ENCODE data around the gene TTC3.
A peak's percentile ranks its signal among the peaks of the same experiment; 100 is the strongest.
"Not testable (repeated sequence)": the region's sequence is repeated elsewhere in the genome, so short reads cannot be mapped to it uniquely, and the experiment has no call there.

The TTC3 gene
- 237 to 305 reads per million in 2 donors for total RNA-seq

- DNase-seq = peak; percentile 95
Observed at GRCh38 chr21:37072988-37073416, at the start of gene TTC3, which contains the start of gene PIGP. Gene TTC3, plus strand, starts transcription at chr21:37073254. Its CDS starts 14,004 bp downstream, at chr21:37087258. Gene PIGP, minus strand, starts transcription at chr21:37073071. Its CDS starts 556 bp downstream, at chr21:37072515.

GRCh38 chr21:37026499-37026898 lies 46.6 kb upstream of the TTC3 start:
- DNase-seq = no peak

- DNase-seq = no peak
Observed at GRCh38 chr21:37028570-37028969, 44.5 kb upstream of the TTC3 start.

GRCh38 chr21:37030864-37031263 lies 42.2 kb upstream of the TTC3 start:
- DNase-seq = no peak

- no peak for DNase-seq
Observed at GRCh38 chr21:37032293-37032692, 40.8 kb upstream of the TTC3 start.

GRCh38 chr21:37032877-37033471 lies 40.1 kb upstream of the TTC3 start:
- DNase-seq = no peak

GRCh38 chr21:37034394-37034793 lies 38.7 kb upstream of the TTC3 start:
- DNase-seq = not testable (repeated sequence)

GRCh38 chr21:37036177-37036576 lies 36.9 kb upstream of the TTC3 start:
- no peak for DNase-seq

GRCh38 chr21:37039411-37040075 lies 33.5 kb upstream of the TTC3 start:
- no peak for DNase-seq

- no peak for DNase-seq
Observed at GRCh38 chr21:37040212-37040611, 32.8 kb upstream of the TTC3 start.

- no peak for DNase-seq
Observed at GRCh38 chr21:37041706-37042271, 31.3 kb upstream of the TTC3 start.

GRCh38 chr21:37043818-37044217 lies 29.2 kb upstream of the TTC3 start:
- DNase-seq = no peak

- no peak for DNase-seq
Observed at GRCh38 chr21:37044643-37045042, 28.4 kb upstream of the TTC3 start.

- no peak for DNase-seq
Observed at GRCh38 chr21:37045149-37045548, 27.9 kb upstream of the TTC3 start.

GRCh38 chr21:37045556-37045955 lies 27.5 kb upstream of the TTC3 start:
- no peak for DNase-seq

GRCh38 chr21:37047079-37047478 lies 26.0 kb upstream of the TTC3 start:
- no peak for DNase-seq

GRCh38 chr21:37049741-37050140 lies 23.3 kb upstream of the TTC3 start:
- DNase-seq = not testable (repeated sequence)

- DNase-seq = no peak
Observed at GRCh38 chr21:37055271-37055855, 17.7 kb upstream of the TTC3 start.

- no peak for DNase-seq
Observed at GRCh38 chr21:37057614-37058013, 15.4 kb upstream of the TTC3 start.

GRCh38 chr21:37058261-37058660 lies 14.8 kb upstream of the TTC3 start:
- DNase-seq = no peak

- DNase-seq = no peak
Observed at GRCh38 chr21:37059181-37059580, 13.9 kb upstream of the TTC3 start.

GRCh38 chr21:37060296-37060695 lies 12.8 kb upstream of the TTC3 start:
- DNase-seq = no peak

GRCh38 chr21:37061926-37062592 lies 11.0 kb upstream of the TTC3 start:
- DNase-seq = no peak
